Central memory CD4-positive, alpha-beta T cell (primary cell): ENCODE data around the gene CCDC148.

Experiments
- DNase-seq: peaks from one replicate; pipeline ENCODE4 v3.0.0; 2022

CCDC148 gene

DNA sequence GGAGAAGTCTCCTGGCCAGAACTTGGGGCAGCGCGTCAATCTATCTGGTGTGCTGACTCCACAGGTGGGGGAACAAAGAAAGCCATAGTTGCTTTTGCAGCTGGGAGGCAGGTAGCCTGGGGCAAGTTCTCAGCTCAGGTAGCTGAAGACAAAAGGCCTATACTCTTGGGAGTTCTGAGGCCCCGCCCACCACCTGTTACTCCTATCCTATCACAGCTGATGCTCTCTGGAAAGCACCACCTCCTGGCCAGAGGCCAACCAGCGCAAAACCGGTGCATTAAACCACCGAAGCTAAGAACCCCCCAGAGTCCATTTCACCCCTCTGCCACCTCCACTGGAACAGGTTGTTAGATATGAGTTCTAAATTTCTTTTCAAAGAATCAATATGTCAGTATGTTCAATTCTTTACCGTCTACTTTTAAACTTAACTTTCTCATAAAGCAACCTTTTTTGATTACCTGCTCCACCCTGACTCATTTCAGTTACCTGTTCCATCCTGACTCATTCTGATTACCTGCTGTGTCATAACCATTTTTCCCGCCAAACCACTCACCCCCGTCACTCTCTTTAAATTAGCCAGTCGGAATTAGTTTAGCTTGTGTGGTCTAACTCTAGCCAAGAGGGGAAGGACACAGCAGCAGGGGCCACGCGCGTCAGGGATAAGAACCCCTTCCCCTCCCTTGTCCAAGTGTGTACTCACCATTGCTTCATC lies 311.5 kb downstream of the CCDC148 start:
- no peak for DNase-seq

DNA sequence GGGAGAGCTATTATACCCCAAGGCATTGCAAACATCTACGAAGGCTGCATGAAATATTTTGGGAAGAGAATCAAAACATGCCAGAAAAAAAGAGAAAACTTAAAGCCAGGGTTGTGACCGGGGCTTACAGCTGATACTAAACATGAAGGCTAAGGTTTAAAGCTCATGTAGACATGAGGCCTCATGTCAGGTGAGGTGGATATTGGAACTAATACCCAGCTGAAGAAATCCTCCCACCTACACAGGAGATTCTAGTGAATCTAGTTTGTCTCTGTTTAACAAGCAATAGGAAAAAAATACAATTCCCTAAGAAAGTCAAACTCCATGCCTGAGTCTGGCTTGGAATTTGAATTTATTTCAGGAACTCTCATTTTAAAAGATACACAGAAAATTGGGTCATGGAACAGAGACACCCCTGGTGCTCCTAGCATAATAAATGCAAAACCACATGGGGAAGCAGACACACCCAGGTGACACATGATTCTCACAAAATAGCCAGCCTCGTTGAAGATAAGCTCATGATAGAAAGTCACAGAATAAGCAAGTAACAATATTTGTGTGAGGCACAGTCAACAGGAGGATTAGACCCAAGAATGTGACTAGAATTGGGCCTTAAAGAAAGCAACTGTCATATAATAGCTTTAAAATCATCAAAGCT lies 312.7 kb downstream of the CCDC148 start:
- no peak for DNase-seq

DNA sequence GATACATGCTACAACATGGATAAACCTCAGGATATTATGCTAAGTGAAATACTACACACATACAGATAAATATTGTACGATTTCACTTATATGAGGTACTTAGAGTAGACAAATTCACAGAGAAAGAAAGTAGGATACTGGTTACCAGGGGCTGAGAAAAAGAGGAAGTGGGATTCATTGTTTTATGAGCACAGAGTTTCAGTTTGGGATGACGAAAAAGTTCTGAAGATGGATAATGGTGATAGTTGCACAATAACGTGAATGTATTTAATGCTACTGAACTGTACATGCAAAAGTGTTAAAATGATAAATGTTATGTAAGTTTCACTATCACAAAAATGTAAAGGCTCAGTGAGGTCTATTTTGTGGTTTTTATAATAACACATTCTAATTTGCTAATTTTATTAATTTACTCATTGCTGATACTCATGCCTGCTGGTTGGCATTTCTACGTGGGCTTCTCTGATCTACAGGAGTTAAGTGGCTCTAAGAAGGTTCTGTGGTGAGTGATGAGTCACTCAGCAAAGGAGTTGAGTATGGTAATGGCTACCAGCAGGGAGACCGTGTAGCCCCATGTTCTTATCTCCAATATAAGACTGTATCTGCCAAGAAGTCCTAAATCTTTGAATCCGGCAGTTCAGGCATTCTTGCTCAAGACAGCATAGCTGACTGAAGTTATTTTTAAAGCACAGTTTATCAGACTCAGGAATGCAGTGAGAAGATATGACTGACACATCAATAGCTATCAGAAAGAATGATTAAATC lies 313.8 kb downstream of the CCDC148 start:
- DNase-seq = no peak

DNA sequence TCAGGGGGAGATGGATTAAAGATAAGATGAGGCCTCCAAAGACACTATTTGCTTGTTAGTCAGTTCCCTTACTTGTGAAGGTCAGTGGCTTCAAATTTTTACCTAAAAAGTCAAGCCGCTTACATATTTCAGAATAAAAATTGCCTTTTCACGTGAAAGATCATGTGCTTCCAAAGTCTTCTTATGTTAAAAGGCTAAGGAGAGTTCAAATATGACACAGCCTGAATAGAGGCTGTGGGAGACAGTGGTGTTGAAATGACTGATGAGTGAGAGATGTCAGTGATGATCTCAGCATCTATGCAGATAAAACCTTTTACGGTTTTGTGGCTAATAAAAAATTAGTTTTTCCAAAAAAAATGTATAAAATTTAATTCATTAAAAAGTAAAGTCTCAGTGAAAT lies 314.4 kb downstream of the CCDC148 start:
- no peak for DNase-seq

DNA sequence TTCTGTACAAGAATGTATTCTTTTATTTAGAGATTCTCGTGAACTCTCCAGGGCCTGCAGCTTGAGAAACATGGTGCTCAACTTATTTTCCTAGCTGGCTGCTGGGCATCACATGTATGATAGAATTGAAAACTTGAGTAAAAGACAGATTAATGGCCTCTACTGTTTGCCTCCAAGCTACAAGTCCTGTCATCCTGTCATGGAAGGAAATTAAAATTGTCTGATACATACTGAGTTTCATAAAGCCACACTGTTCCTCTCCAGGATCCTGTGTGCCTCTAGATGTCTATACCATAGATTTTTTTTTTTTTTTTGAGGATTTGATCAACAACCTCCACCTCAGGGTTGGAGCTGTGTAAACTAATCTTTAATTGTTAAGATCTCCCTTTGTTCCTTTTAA lies 316.4 kb downstream of the CCDC148 start:
- DNase-seq = no peak

DNA sequence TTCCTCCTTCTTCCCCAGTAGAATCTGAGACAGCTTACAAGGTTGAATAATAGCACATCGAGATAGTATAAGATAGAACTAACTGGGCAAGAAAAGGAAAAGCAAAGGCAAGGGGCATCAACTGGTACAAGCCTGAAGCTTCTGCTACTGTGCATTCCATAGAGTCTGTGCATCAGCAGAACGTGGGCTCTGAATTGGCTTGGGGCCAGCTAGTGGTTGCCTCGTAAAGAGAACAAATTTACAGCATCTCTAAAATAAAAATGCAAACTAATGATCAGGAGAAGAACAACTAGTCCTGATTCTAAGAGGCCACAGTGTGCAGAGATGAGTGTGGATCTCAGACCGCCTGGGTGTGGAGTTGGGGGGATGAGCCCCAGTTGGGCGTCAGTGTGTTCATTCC lies 318.3 kb downstream of the CCDC148 start:
- DNase-seq = no peak

DNA sequence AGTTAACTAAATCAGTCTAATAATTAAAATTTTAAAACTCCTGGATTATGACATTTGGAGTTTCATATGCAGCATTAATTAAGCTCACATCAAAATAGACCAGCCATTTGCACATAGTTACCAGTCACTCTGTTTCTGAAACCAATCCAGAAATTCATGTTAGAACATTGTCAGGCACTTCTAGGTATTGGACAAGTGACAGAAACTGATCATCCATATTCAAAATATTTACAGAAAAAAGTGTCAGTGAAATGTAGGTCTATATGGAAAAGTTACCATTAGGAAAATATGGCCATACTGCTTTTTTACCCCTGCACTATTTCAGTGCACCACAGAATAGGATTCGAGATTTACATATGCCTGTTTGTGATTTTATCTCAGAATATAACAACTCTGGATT lies 321.5 kb downstream of the CCDC148 start:
- no peak for DNase-seq

DNA sequence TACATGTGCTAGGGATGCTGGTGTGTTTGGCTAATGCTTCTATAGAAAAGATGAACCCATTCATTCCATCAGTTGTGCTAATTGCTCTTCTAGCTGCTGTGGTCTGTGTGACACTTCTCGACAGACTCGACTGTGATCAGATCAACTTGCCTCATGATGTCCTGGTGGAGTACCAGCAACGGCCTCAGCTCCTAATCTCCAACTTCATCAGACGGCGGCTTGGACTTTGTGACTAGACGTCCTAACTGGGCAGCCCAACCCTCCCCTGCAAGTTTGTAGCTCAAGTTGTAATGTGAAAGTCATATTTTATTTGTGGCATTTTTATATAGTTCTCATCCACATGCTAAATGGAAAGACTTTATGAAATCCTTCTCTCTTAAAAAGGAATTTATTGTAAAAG lies 321.9 kb downstream of the CCDC148 start:
- no peak for DNase-seq

DNA sequence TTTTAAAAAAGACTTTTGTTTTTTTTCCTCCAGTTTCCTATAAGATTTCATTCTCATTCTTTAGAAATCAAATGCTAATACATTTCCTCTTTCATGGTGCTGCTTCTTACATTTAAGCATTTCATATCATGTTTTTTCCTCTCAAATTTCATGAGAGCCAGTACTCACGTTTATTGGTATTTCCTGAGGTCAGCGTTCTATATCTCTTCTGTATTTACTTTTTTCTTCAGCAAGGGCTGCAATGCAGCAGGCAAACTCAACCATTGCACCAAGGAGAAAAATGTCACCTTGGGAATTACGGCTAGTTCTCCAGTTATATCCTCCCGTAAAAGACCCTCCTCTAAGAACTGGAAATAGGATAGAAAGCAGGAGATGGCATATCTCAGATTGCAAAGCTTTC lies 322.5 kb downstream of the CCDC148 start:
- DNase-seq = no peak

DNA sequence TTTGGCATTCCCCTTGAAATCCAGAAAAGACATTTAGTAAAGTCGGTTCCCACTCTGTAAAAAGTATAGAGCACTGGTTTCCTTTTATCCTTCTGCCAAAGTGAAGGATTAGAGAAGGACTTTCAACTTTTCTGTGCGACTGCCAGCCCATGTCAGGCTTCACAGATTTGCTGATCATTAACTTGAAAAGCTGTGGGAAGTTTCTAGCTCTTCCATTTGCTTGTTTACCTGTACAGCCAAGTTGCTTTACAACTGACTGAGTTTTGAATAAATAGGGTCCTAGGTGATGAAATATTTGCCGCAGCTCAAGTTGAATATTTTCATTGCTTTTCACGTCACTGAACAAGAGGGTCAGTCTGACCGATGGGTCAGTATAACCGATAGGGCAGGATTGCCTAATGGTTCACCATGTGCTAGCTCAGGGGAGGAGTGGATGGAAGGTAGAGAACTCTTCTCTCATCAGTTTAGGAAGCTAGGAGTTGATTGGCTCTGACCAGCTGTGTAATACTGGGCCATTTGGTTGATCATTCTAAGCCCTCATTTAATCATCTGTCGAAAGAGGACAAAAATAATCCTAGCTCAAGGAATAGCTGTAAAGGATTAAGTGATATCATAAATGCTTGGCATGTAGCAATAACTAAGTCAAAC lies 324.5 kb downstream of the CCDC148 start:
- DNase-seq = no peak

DNA sequence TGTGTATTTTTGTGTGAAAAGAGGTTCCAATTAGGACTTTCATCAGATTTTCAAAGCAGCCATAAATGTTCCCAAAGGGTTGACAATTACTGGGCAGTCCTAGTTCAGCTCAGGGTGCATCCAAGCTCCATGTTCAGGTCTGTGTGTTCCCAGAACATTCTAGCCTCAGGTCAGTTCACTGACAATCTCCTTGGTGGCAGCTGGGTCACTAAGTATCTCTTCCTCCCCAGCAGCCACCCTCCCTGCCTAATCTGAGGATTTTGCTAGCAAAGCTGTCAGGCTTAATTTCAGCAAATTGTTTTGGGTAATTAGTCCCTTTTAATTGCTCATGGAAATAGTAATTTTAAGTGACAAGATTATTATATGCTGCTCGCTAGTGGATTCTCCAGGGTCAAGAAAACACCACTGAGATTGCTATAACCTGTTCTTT lies 325.1 kb downstream of the CCDC148 start:
- DNase-seq = no peak

DNA sequence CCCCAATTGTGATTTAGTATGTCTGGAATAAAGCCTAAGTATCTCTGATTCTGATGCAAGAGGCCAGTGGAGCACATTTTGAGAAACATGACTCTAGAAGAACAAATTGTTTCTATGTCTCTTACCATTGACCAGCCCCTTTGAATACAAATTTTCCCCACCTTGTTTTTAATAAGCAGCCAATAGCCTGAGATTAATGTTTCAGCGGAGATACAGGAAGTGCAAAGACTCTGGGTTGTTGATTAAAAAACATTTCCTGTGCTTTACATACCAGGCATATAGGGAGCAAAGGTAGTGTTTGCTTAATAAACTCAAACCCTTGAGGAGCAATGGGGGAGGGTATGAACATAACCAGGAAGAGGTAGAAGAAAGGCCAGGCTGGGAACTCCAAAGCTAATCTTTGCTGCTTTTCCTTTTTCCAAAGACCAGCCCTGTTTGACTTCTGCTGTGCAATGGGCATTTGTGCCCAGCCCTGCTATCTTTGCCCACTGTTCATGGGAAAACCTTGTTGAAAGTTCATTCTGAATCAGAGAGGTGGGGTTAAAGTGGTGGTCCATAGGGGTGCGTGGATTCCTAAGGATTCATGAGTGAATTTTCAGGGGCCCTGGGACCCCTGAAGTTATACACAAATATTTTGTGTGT lies 325.6 kb downstream of the CCDC148 start:
- no peak for DNase-seq

DNA sequence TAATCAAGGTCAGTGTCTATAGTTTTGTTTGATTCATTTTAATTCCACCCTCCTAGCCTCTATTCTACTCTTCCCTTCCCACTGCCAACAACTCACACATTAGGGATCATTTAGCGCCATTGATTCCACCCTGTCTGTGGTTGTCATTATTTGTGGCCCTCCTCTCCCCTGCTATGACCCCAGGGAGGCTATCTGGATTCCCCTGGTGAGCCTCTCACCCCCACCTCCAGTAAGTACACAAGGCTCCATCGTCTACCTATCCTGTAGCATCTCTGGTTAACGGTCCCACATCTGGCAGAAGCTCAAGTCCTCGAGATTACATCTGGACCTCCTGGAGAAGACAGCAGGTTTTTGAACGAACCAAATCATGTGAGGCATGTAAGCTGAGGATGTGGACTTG lies 327.5 kb downstream of the CCDC148 start:
- DNase-seq = no peak

DNA sequence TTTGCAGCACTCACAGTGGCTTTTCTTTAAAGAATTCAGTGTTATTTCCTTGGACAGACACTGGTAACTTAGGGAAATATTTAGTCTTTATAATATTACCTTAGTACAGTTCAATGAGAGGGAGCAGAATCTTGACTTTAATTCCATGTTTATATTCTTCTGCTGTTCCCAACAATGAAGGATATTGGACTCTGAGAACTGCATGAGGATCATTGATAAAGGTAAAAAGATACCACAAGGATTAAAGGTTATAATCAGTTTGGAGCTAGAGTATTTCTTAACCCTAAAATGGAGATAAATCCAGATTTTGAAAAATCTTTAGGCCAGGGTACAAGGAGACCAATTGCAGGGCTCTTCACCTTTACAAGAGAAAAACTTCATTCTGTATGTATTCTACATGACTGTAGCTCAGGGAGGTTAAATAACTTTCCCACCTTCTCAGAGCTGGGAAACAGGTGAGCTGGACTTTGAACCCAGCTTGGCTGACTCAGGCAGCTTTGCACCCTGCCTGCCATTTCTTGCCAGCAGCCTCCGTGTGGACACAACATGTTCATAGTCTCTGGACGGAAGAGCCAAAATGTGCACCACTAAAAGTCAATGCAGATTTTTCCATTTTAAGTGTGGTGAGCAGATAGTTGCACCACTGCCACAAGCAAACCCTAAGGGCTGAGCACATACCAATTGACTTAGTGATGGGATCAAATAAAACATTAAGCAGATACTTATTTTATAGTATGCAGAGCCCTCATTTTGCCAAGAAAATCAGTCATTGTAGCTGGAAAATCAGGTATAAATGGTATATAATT lies 328.2 kb downstream of the CCDC148 start:
- DNase-seq = no peak

DNA sequence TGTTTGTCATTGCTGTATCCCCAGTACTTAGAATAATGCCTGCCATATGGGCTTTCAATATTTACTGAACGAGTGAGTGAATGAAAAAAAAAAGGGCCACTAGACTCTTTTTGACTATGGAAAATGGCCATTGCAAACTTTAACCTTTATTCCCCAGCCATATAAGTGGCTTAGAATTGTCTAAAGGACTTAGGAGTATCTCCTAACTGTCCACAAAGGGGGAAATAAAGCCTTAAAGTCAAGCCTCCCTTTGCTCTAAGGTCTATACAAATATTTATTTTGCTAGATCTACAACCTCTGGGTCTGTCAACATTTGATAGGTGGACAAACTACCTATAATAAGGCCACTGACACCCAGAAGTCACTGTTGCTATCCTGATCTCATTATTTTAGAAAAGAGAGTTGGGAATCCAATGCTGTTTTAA lies 329.2 kb downstream of the CCDC148 start:
- no peak for DNase-seq

DNA sequence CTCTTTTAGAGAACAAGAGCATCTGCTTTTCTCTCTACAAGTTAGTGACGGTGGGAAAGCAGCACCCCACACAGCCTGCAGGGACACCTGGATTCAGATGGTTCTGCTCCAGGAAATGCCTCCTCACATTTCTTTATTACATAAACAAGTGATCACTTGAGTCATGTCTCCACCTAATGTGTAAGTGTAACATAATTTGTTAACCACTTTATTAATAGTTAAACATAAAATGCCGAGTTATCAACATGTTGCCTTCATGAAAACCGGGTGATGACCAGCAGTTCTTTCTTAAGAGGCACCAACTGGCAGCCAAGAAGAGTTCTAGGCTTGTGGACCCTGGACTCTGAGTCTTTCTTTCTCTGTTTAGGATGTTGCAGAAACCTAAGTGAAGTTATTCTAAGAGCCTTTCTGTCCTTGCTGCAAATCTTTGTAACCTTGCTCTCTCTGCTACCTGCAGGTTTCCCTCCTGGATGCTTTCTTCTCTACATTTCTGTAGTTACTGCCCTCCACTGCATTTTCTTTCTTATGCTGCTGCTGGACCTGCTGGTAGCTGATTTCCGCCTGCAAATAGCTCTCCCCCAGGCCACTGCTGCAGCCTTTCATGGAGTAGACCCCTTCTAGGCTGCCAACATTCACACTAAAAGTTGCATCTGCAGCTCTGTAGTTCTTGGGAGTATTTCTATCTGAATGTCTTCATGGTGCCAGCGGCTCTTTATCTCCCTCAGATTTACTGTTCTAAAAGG lies 330.6 kb downstream of the CCDC148 start:
- no peak for DNase-seq

DNA sequence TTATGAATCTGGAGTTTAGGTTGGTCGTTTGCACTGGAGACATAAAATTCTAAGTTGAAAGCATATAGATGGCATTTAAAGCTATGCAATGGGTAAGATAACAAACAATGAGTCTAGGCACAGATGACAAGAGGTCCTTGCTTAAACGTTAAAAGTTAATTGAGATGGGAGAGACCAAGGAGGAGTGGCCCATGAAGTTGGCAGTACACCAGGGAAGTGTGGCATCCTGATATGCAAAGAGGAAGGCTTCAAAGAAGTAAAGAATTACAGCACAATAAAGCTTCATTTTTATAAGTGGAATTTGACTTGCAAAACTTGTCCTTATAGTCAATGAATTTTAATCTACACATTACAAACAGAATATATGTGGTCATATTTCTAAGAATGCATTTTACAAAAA lies 331.7 kb downstream of the CCDC148 start:
- no peak for DNase-seq
